GM10266 (cell line): ENCODE results near the gene PKD2.

Experiments used
- DNase-seq: peaks from one replicate; pipeline ENCODE4 v3.0.0; 2012; ENCODE audit errors: extremely low spot score
- TF ChIP-seq, protein P1 (sequence below): IDR thresholded peaks from 2 replicates; pipeline ENCODE4 v1.5.1; 2012; ENCODE audit warnings: mild to moderate bottlenecking, low read depth; ENCODE audit not compliant: control insufficient read depth, insufficient read depth; ENCODE audit errors: missing control alignments

Gene PKD2

DNA sequence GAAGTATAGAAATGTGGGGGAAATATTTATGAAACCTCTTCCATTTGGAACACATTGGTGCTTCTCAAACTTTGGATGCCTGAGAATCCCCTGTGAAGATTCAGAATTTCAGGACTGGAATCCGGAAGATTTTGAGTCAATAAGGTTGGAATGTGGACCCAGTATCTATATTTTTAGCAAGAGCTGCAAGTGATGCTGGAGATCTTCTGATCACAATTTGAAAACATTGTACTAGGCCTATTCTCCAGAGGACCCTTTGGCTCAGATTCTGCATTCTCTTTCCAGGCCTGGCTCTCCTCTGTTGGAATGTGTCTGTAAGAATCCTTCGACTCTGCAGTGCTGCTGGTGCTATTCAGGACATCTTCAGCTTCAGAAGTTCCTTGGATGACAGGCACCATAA is 2.4 kb upstream of the PKD2 start:
- TF ChIP-seq, protein P1, sequence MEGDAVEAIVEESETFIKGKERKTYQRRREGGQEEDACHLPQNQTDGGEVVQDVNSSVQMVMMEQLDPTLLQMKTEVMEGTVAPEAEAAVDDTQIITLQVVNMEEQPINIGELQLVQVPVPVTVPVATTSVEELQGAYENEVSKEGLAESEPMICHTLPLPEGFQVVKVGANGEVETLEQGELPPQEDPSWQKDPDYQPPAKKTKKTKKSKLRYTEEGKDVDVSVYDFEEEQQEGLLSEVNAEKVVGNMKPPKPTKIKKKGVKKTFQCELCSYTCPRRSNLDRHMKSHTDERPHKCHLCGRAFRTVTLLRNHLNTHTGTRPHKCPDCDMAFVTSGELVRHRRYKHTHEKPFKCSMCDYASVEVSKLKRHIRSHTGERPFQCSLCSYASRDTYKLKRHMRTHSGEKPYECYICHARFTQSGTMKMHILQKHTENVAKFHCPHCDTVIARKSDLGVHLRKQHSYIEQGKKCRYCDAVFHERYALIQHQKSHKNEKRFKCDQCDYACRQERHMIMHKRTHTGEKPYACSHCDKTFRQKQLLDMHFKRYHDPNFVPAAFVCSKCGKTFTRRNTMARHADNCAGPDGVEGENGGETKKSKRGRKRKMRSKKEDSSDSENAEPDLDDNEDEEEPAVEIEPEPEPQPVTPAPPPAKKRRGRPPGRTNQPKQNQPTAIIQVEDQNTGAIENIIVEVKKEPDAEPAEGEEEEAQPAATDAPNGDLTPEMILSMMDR, result no peak
- no peak for DNase-seq

DNA sequence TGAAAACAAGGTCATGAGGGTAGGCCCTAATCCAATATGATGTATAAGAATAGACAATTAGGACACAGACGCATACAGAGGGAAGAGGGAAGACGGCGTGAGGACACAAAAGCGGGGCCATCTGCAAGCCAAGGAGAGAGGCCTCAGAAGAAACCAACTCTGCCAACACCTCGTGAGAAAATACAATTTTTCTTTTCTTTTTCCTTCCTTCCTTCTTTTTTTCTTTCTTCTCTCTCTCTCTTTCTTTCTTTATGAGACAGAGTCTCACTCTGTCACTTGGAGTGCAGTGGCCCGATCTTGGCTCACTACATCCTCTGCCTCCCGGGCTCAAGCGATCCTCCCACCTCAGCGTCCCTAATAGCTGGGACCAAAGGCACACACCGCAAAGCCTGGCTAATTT is 1.5 kb upstream of the PKD2 start:
- TF ChIP-seq, protein P1, result no peak
- DNase-seq, result no peak

DNA sequence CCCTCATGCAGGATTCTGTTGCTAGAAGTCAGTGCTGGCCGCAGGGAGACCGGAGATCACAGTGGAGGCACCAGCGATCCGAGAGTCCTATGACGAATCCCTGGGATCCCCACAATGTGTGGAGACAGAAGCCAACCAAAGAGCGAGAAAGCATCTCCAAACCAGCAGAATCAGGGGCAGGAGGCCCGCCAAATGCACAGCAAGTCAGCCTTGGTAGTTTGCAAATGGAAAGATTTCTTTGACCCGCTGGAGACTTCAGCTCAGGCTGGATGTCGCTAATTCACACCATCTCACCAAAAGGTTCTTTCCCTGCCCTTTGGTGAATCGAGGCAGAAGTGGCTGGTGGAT is 505 bp upstream of the PKD2 start:
- TF ChIP-seq, protein P1, result no peak
- DNase-seq, result peak; percentile 16

DNA sequence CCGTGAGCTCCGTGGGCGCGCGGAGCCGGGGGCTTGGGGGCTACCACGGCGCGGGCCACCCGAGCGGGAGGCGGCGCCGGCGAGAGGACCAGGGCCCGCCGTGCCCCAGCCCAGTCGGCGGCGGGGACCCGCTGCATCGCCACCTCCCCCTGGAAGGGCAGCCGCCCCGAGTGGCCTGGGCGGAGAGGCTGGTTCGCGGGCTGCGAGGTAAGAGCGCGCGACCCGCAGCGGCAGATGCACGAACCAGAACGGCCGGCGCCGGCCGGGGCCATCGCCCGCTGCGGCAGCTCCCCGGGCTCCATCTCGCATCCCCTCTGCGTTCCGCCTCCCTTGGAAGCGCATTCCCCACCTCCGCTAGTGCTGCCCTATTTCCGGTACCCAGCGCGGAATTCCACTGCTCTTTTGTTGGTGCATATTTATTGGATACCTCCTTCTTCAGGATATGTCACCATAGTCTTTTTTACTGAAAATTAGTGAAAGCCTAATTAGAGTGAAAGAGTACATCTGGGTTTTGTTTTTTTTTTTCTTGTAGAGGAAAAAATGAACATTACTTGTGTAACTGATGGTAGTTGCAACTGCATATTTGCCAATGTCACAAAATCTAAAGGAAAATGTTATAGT is 797 bp downstream of the PKD2 start:
- peak; percentile 66 for DNase-seq
- TF ChIP-seq, protein P1, result no peak

DNA sequence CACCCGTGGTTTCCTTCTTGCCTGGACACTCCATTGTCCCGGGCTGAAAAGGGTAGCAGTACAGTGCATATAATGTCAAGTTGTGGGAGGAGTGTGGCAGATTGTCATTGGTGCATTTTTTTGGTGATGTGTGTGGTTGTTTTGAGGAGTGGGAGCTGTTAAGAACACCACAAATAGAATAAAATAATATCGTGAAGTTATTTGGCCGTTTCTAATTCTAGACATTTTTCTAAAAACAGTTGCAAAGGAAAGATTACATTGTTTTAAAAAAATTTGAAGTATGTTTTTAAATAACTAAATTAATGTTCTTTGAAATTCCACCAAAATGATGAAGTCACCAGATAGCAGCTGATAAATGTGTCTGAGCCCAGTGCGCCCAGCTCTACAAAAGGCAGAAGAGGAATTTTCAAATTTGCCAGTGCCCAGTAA is 1.3 kb downstream of the PKD2 start:
- peak; percentile 43 for DNase-seq
- TF ChIP-seq, protein P1, result no peak

DNA sequence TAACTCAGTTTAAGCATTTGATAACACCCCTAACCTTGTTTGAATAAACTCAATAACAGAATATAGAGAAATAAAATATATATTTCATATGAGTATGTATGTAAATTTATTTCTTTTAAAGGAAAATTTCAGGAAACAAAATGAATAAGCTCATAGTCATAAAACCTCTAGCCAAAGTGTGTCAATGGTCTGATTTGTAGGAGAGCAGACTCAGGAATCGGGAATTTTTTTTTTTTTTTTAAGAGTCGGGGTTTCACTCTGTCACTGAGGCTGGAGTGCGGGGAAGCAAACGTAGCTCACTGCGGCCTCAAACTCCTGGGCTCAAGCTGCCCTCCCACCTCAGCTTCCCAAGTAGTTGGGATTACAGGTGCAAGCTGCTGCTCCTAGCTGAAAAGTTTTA is 2.4 kb downstream of the PKD2 start:
- TF ChIP-seq, protein P1, result no peak

DNA sequence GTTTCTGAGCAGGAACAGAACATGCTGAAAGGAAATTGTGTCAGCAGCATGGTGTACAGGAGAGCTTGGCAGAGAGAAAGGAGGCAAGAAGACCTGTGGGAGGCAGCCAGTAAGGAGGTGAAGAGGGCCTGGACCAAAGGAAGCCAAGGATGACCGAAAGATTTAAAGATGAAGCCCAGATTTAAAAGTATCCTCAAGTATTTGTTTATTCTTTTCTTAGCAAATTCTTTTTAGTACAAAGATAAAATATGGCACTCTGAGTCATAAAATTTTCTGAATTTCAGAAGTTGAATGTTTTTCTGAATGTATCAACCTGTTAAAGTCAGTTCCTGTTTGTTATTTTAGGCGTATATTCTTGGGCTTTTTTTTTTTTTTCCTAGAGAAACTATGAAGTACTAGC is 3.5 kb downstream of the PKD2 start:
- DNase-seq, result no peak
- TF ChIP-seq, protein P1, result no peak

More for the DNA sequence above, 2.4 kb downstream of the PKD2 start:
- DNase-seq, result no peak
